NCI-H2227 (cell line): ENCODE data around the gene C3orf22.
"Not testable (repeated sequence)": the region's sequence is repeated elsewhere in the genome, so short reads cannot be mapped to it uniquely, and the experiment has no call there.

Source experiments
- DNase-seq: peaks from one replicate; lab custom pipeline; 2025; ENCODE audit not compliant: unreplicated experiment; lab: John Stamatoyannopoulos, UW

C3orf22 gene

GRCh38 chr3:126558336-126559071 lies at the start of gene C3orf22:
Gene C3orf22, minus strand, starts transcription at chr3:126558932. Its CDS starts 5,542 bp downstream, at chr3:126553390.
- DNase-seq: no peak

GRCh38 chr3:126607214-126607908 lies 48.6 kb upstream of the C3orf22 start:
- no peak for DNase-seq

- no peak for DNase-seq
Observed at GRCh38 chr3:126606001-126606400, 47.3 kb upstream of the C3orf22 start.

GRCh38 chr3:126604691-126605090 lies 46.0 kb upstream of the C3orf22 start:
- no peak for DNase-seq

- DNase-seq: no peak
Observed at GRCh38 chr3:126599101-126599500, 40.4 kb upstream of the C3orf22 start.

GRCh38 chr3:126595479-126595878 lies 36.7 kb upstream of the C3orf22 start:
- not testable (repeated sequence) for DNase-seq

- not testable (repeated sequence) for DNase-seq
Observed at GRCh38 chr3:126591515-126591914, 32.8 kb upstream of the C3orf22 start.

GRCh38 chr3:126582311-126582710 lies 23.6 kb upstream of the C3orf22 start:
- no peak for DNase-seq

GRCh38 chr3:126581569-126581968 lies 22.8 kb upstream of the C3orf22 start:
- no peak for DNase-seq

- no peak for DNase-seq
Observed at GRCh38 chr3:126580746-126581145, 22.0 kb upstream of the C3orf22 start.

- DNase-seq: no peak
Observed at GRCh38 chr3:126578702-126579101, 20.0 kb upstream of the C3orf22 start.

- DNase-seq: no peak
Observed at GRCh38 chr3:126577261-126577660, 18.5 kb upstream of the C3orf22 start.

GRCh38 chr3:126573492-126574117 lies 14.9 kb upstream of the C3orf22 start:
- peak; percentile 17 for DNase-seq

GRCh38 chr3:126571078-126571477 lies 12.3 kb upstream of the C3orf22 start:
- DNase-seq: no peak

GRCh38 chr3:126570103-126570541 lies 11.4 kb upstream of the C3orf22 start:
- no peak for DNase-seq

- no peak for DNase-seq
Observed at GRCh38 chr3:126569390-126569975, 10.8 kb upstream of the C3orf22 start.

- no peak for DNase-seq
Observed at GRCh38 chr3:126568776-126569342, 10.1 kb upstream of the C3orf22 start.

GRCh38 chr3:126567696-126568438 lies 9.1 kb upstream of the C3orf22 start:
- DNase-seq: peak; percentile 31

GRCh38 chr3:126562737-126563276 lies 4.1 kb upstream of the C3orf22 start:
- no peak for DNase-seq

GRCh38 chr3:126557761-126558160 lies 971 bp downstream of the C3orf22 start:
- DNase-seq: no peak
